DOHH2 (cell line): ENCODE data around the gene CNTNAP2.

Source experiments
- H3F3A ChIP-seq: fragments of 200-600 bp; sonication (generic), shearing (Covaris generic); 2 replicates; pipeline ENCODE4 v1.6.0; 2016; ENCODE audit warnings: antibody characterized with exemption, mild to moderate bottlenecking; ENCODE audit not compliant: control insufficient read depth, insufficient read depth
- H3K27ac ChIP-seq: fragments of 200-600 bp; sonication (generic); 2 replicates; pipeline ENCODE4 v1.5.1; 2014; ENCODE audit warnings: low read depth, mild to moderate bottlenecking, low read length, moderate library complexity
- H3K27me3 ChIP-seq: fragments of 200-600 bp; sonication (generic); 2 replicates; pipeline ENCODE4 v1.6.1; 2014; ENCODE audit warnings: mild to moderate bottlenecking, low read length, mixed read lengths; ENCODE audit not compliant: control insufficient read depth
- H3K36me3 ChIP-seq: fragments of 200-600 bp; sonication (generic); 2 replicates; pipeline ENCODE4 v1.6.1; 2014; ENCODE audit warnings: mild to moderate bottlenecking, low read length, moderate library complexity, mixed read lengths; ENCODE audit not compliant: control insufficient read depth
- H3K4me1 ChIP-seq: fragments of 200-600 bp; sonication (generic); 2 replicates; pipeline ENCODE4 v1.6.1; 2014; ENCODE audit warnings: mild to moderate bottlenecking, low read length, mixed read lengths; ENCODE audit not compliant: control insufficient read depth
- H3K4me2 ChIP-seq: fragments of 200-600 bp; sonication (generic); 2 replicates; pipeline ENCODE4 v1.6.0; 2014; ENCODE audit warnings: mild to moderate bottlenecking, low read length, moderate library complexity
- H3K4me3 ChIP-seq: fragments of 200-600 bp; sonication (generic); 2 replicates; pipeline ENCODE4 v1.5.1; 2014; ENCODE audit warnings: mild to moderate bottlenecking, low read length, mixed read lengths
- H3K79me2 ChIP-seq: fragments of 200-600 bp; sonication (generic); 2 replicates; pipeline ENCODE4 v1.6.1; 2014; ENCODE audit warnings: mild to moderate bottlenecking, low read length, mixed read lengths; ENCODE audit not compliant: control insufficient read depth
- H3K9me2 ChIP-seq: fragments of 200-600 bp; sonication (generic); replicated peaks from 2 replicates; pipeline ENCODE4 v1.6.1; 2014; ENCODE audit warnings: mild to moderate bottlenecking, low read length, mixed read lengths; ENCODE audit not compliant: control insufficient read depth
- H3K9me3 ChIP-seq: fragments of 200-600 bp; sonication (generic); 2 replicates; pipeline ENCODE4 v1.6.1; 2014; ENCODE audit warnings: antibody characterized with exemption, low read length, mixed read lengths; ENCODE audit not compliant: control insufficient read depth, insufficient read depth
- H4K20me1 ChIP-seq: fragments of 200-600 bp; sonication (generic); 2 replicates; pipeline ENCODE4 v1.6.0; 2014; ENCODE audit warnings: low read depth, mild to moderate bottlenecking, antibody characterized with exemption, low read length, moderate library complexity; ENCODE audit not compliant: control insufficient read depth, insufficient read depth
- CTCF ChIP-seq: fragments of 200-600 bp; sonication (generic); IDR thresholded peaks from one replicate; pipeline ENCODE4 v1.5.1; 2014; ENCODE audit warnings: antibody characterized with exemption, mild to moderate bottlenecking, low read depth, low read length; ENCODE audit not compliant: poor library complexity, severe bottlenecking
- EZH2phosphoT487 ChIP-seq: fragments of 200-600 bp; sonication (generic); IDR thresholded peaks from 2 replicates; pipeline ENCODE4 v1.6.1; 2017; ENCODE audit warnings: borderline replicate concordance, mild to moderate bottlenecking, antibody characterized with exemption, low read length, moderate library complexity, mixed read lengths

The CNTNAP2 gene

GRCh38 chr7:147153571-147153970 is 1037.0 kb downstream of the CNTNAP2 start:
- no peaks in the 10 kb centered on the region for H3K27me3 ChIP-seq
- no peaks in the 10 kb centered on the region for H3K4me1 ChIP-seq
- no peak overlapping the region for H3K4me2 ChIP-seq
- H3K4me3 ChIP-seq: no peak overlapping the region
- no peaks in the 10 kb centered on the region for H3K9me2 ChIP-seq
- TF ChIP-seq EZH2phosphoT487 (no peak), CTCF (no peak)
- no peaks in the 10 kb centered on the region for H4K20me1 ChIP-seq
- H3K9me3 ChIP-seq: no peaks in the 10 kb centered on the region
- no peak overlapping the region for H3K27ac ChIP-seq
- H3K36me3 ChIP-seq: no peaks in the 10 kb centered on the region
- no peaks in the 10 kb centered on the region for H3K79me2 ChIP-seq
- no peaks in the 10 kb centered on the region for H3F3A ChIP-seq

- TF ChIP-seq CTCF: no peak
- TF ChIP-seq EZH2phosphoT487: no peak
- Histone ChIP-seq H3K79me2 (no peaks in the 10 kb centered on the region), H3K4me3 (no peak overlapping the region), H3F3A (no peaks in the 10 kb centered on the region), H3K27ac (no peak overlapping the region), H3K27me3 (no peaks in the 10 kb centered on the region), H3K9me3 (no peaks in the 10 kb centered on the region), H3K4me1 (no peaks in the 10 kb centered on the region), H3K36me3 (no peaks in the 10 kb centered on the region), H3K9me2 (no peaks in the 10 kb centered on the region), H4K20me1 (no peaks in the 10 kb centered on the region), H3K4me2 (no peak overlapping the region)
Measured at GRCh38 chr7:147161405-147161804, 1044.8 kb downstream of the CNTNAP2 start.

- Histone ChIP-seq H4K20me1 (no peaks in the 10 kb centered on the region), H3K4me3 (no peak overlapping the region), H3K27me3 (no peaks in the 10 kb centered on the region), H3K27ac (no peak overlapping the region), H3K79me2 (no peaks in the 10 kb centered on the region), H3K4me1 (no peaks in the 10 kb centered on the region), H3K4me2 (no peak overlapping the region), H3F3A (no peaks in the 10 kb centered on the region), H3K36me3 (no peaks in the 10 kb centered on the region), H3K9me2 (no peaks in the 10 kb centered on the region), H3K9me3 (no peaks in the 10 kb centered on the region)
- TF ChIP-seq EZH2phosphoT487: no peak
- no peak for TF ChIP-seq CTCF
Measured at GRCh38 chr7:147170341-147171012, 1053.9 kb downstream of the CNTNAP2 start.
